ENCODE results near the gene IFT25. TPM values are rescaled to one million over a fixed set of nuclear protein-coding genes. Genes with fewer than 3 reads are reported as not detected.

The IFT25 gene
- total and polyA plus RNA-seq, 2 donors from 2014 or later: 29.9 to 36.7 TPM

DNA sequence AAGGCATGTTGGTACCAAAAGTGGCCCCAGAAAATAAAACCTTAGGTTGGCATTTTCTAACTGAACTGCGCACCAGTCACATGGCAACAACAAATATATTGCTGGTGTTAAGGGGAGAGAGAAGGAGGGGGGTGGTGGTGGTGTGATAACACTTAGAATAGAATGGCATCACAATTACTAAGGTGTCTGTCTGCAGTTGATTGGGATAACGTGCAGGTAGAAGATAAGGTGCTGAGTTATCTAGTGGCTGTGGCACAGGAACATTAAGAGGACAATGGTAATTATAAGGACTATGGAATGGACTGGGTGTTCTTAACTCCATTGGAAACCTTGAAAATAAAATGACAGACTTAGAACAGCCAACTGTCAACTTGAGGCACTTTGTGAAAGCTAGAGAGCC lies 54.5 kb downstream of the IFT25 start:
- Histone ChIP-seq H3K27me3 (ENCODE audit: control insufficient read depth, insufficient read depth, low read length) (no peaks in the 10 kb centered on the region), H3K4me1 (ENCODE audit: control insufficient read depth in 2 of 3, insufficient read depth in 2 of 3, low read depth in 1 of 3, low read length in 3 of 3) (peaks cover 3 to 11% (median 6%) of the 10 kb centered on the region in 3 donors), H3K9me3 (ENCODE audit: control insufficient read depth in 2 of 3, insufficient read depth in 1 of 3, low read length in 3 of 3) (no peaks in the 10 kb centered on the region), H3K4me3 (ENCODE audit: low read length in 3 of 3) (no peak overlapping the region), H3K9ac (ENCODE audit: low read length in 3 of 3) (no peak overlapping the region), H3K27ac (ENCODE audit: low read depth in 2 of 2, low read length in 2 of 2) (no peak overlapping the region), H3K36me3 (ENCODE audit: control insufficient read depth in 2 of 3, insufficient read depth in 3 of 3, low read length in 3 of 3) (peaks cover 0 to 2% (median 0%) of the 10 kb centered on the region in 3 donors)
- intact Hi-C loops (cut with DNase I): loop anchor here (10.0 kb wide), 1 partner anchor 54 kb away; the partner anchor contains the start of genes IFT25 and LRRC42
- TF ChIP-seq, protein P1, sequence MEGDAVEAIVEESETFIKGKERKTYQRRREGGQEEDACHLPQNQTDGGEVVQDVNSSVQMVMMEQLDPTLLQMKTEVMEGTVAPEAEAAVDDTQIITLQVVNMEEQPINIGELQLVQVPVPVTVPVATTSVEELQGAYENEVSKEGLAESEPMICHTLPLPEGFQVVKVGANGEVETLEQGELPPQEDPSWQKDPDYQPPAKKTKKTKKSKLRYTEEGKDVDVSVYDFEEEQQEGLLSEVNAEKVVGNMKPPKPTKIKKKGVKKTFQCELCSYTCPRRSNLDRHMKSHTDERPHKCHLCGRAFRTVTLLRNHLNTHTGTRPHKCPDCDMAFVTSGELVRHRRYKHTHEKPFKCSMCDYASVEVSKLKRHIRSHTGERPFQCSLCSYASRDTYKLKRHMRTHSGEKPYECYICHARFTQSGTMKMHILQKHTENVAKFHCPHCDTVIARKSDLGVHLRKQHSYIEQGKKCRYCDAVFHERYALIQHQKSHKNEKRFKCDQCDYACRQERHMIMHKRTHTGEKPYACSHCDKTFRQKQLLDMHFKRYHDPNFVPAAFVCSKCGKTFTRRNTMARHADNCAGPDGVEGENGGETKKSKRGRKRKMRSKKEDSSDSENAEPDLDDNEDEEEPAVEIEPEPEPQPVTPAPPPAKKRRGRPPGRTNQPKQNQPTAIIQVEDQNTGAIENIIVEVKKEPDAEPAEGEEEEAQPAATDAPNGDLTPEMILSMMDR (IDR thresholded peaks at IDR 0.05; ENCODE audit: borderline replicate concordance, extremely low read depth, insufficient read depth): no peak
- FAIRE-seq (no peak), DNase-seq (no peak)

DNA sequence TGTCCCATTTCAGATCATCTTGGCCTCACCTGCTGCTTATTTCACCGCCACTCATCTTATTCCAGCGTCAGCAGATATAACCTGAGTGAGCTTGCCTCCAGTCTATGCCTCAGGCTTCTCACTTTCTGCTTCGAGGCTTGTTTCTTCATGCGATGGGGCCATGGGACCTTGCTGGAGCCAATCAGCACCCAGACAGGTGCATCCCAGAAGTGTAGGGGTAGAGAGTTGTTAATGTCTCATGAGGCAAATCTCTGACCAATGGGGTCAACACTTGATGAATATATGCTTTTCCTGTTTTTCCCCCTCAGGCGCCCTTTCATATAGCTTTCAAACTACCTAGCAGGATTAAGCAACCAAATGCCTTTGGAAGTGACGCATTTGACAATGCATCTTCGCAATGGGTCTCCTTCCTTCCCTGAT lies 55.0 kb downstream of the IFT25 start:
- Histone ChIP-seq H3K36me3 (ENCODE audit: control insufficient read depth in 2 of 3, insufficient read depth in 3 of 3, low read length in 3 of 3) (peaks cover 0 to 2% (median 0%) of the 10 kb centered on the region in 3 donors), H3K27me3 (ENCODE audit: control insufficient read depth, insufficient read depth, low read length) (no peaks in the 10 kb centered on the region), H3K9me3 (ENCODE audit: control insufficient read depth in 2 of 3, insufficient read depth in 1 of 3, low read length in 3 of 3) (no peaks in the 10 kb centered on the region), H3K4me3 (ENCODE audit: low read length in 3 of 3) (peak overlapping the region in 2 of 3 donors; percentile 89 to 96), H3K27ac (ENCODE audit: low read depth in 2 of 2, low read length in 2 of 2) (peak overlapping the region; percentile 2 to 14), H3K9ac (ENCODE audit: low read length in 3 of 3) (peak overlapping the region in 2 of 3 donors; percentile 53 to 74), H3K4me1 (ENCODE audit: control insufficient read depth in 2 of 3, insufficient read depth in 2 of 3, low read depth in 1 of 3, low read length in 3 of 3) (peaks cover 3 to 11% (median 6%) of the 10 kb centered on the region in 3 donors)
- DNase-seq: no peak
- intact Hi-C loops (cut with DNase I): loop anchor here (10.0 kb wide), 1 partner anchor 54 kb away; the partner anchor contains the start of genes IFT25 and LRRC42
- TF ChIP-seq, protein P1 (IDR thresholded peaks at IDR 0.05; ENCODE audit: borderline replicate concordance, extremely low read depth, insufficient read depth): no peak
- no peak for FAIRE-seq

DNA sequence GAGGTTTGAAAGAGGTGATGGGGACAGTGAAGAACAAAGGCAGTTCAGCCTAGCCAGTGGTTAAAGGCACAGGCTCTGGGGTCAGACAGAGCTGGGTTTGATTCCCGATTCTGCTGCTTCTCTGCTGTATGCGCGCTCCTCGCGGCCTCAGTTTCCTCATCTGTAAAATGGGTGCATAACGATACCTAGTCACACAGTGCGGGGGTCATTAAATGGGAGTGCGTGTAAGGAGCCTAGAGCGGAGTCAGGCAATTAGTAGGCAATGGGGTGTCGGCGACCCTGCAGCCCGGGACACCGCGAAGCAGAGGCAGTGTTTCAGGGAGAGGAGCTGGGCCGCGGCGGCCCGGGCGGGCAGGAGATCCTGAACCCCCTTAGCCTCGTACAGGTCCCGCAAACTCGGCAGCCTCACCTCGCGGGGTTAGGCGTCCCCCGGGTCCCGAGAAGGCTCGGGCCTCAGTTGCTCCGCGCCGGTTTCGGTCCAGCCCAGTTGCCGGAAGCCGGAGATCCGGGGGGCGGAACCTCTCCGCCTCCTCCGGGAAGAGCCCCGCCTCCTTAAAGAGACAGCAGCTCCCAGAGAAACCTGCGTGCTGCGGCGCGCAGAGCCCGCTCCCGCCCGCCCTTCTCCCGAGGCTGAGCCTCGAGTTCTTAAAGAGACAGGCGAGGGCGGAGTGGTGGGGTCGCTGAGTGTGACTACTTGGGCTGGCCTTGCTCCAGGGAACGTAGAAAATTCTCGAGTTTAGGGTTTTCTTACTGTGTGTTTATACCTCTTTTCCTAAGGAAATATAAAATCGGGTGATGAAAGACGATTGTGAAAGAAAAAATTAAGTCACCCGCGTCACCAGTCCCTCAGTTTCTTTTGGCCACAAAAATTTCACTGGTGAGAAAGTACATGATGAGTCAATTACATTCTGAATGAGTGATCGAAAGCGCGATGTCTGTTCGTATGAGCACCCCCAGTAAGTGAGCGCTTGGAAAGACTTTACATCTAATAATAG lies 55.9 kb downstream of the IFT25 start, which contains the start of gene YIPF1:
YIPF1 (minus strand) TSS at position 494 of the 995 bp plus-strand sequence. CDS start 860 bp downstream, outside the sequence.
- intact Hi-C loops (cut with DNase I): loop anchor here (10.0 kb wide), 1 partner anchor 55 kb away; the partner anchor contains the start of genes IFT25 and LRRC42
- Histone ChIP-seq H3K4me1 (ENCODE audit: control insufficient read depth in 2 of 3, insufficient read depth in 2 of 3, low read depth in 1 of 3, low read length in 3 of 3) (peaks cover 3 to 11% (median 6%) of the 10 kb centered on the region in 3 donors), H3K9ac (ENCODE audit: low read length in 3 of 3) (peak within 1 kb of the TSS; percentile 73 to 88 (median 86)), H3K4me3 (ENCODE audit: low read length in 3 of 3) (peak within 1 kb of the TSS; percentile 80 to 96 (median 89)), H3K27me3 (ENCODE audit: control insufficient read depth, insufficient read depth, low read length) (no peaks in the 10 kb centered on the region), H3K9me3 (ENCODE audit: control insufficient read depth in 2 of 3, insufficient read depth in 1 of 3, low read length in 3 of 3) (no peaks in the 10 kb centered on the region), H3K27ac (ENCODE audit: low read depth in 2 of 2, low read length in 2 of 2) (peak within 1 kb of the TSS; percentile 64 to 78), H3K36me3 (ENCODE audit: control insufficient read depth in 2 of 3, insufficient read depth in 3 of 3, low read length in 3 of 3) (peaks cover 0 to 2% (median 0%) of the 10 kb centered on the region in 3 donors)
- FAIRE-seq: no peak
- DNase-seq: peak; percentile 90 to 97 (median 95)
- TF ChIP-seq, protein P1 (IDR thresholded peaks at IDR 0.05; ENCODE audit: borderline replicate concordance, extremely low read depth, insufficient read depth): no peak

All from kidney (tissue), 14 donors.